ENCODE data around the gene CDH6. TPM values are rescaled to one million over a fixed set of nuclear protein-coding genes. Genes with fewer than 3 reads are reported as not detected.

The CDH6 gene
- total and polyA plus RNA-seq, 2 donors (not counting 1 experiment from before 2014, with no cell fraction given): not detected

GRCh38 chr5:31366941-31367340 lies 173.5 kb downstream of the CDH6 start:
- ATAC-seq (ENCODE audit: low read depth): no peak
- H3K27me3 Mint-ChIP-seq: peaks cover 3% of the 10 kb centered on the region
- no peaks in the 10 kb centered on the region for H3K4me1 ChIP-seq (ENCODE audit: control insufficient read depth in 2 of 2, insufficient read depth in 2 of 2, low read length in 2 of 2)
- no peak overlapping the region for H3K27ac Mint-ChIP-seq
- no peaks in the 10 kb centered on the region for H3K79me2 ChIP-seq (ENCODE audit: control insufficient read depth, insufficient read depth, low read length)
- TF ChIP-seq CTCF (IDR thresholded peaks at IDR 0.05) (no peak), EZH2 (IDR thresholded peaks at IDR 0.05; ENCODE audit: borderline replicate concordance, insufficient read depth, low read depth, low read length, poor library complexity, severe bottlenecking) (no peak)
- H2AFZ ChIP-seq (ENCODE audit: insufficient read depth, low read depth, low read length, poor library complexity, severe bottlenecking): no peak overlapping the region
- ChIA-PET CTCF (no interaction called here), POLR2A (no interaction called here)
- H3K9me3 Mint-ChIP-seq (ENCODE audit: insufficient read depth): no peaks in the 10 kb centered on the region
- no peak for DNase-seq
- no peaks in the 10 kb centered on the region for H3K4me1 Mint-ChIP-seq
- H4K20me1 ChIP-seq (ENCODE audit: control insufficient read depth, insufficient read depth, low read length, poor library complexity, severe bottlenecking): no peaks in the 10 kb centered on the region
- no peak overlapping the region for H3K27ac ChIP-seq (ENCODE audit: low read length in 2 of 2)
- H3K4me3 Mint-ChIP-seq: no peak overlapping the region
- H3K9ac ChIP-seq (ENCODE audit: low read length): no peak overlapping the region
- no peak overlapping the region for H3K4me2 ChIP-seq (replicated peaks; ENCODE audit: low read depth, low read length, poor library complexity, severe bottlenecking)
- H3K4me3 ChIP-seq (ENCODE audit: control extremely low read depth in 1 of 5, extremely low read depth in 1 of 5, insufficient read depth in 1 of 5, low read depth in 2 of 5, low read length in 4 of 5): no peak overlapping the region
- WGBS (ENCODE audit: insufficient coverage): 90% methylated on average over 3 of the region's 5 CpGs
- H3K36me3 ChIP-seq (replicated peaks in 1 of 2; ENCODE audit: control extremely low read depth in 1 of 2, control insufficient read depth in 1 of 2, extremely low read depth in 1 of 2, insufficient read depth in 2 of 2, low read length in 1 of 2): no peaks in the 10 kb centered on the region
- intact Hi-C loops (cut with micrococcal nuclease): no loop called here
- H3K27me3 ChIP-seq (replicated peaks in 1 of 4; ENCODE audit: control extremely low read depth in 1 of 4, control insufficient read depth in 3 of 4, insufficient read depth in 4 of 4, low read length in 3 of 4): no peaks in the 10 kb centered on the region
- peaks cover 0 to 3% (median 0%) of the 10 kb centered on the region in 3 donors for H3K9me3 ChIP-seq (ENCODE audit: control extremely low read depth in 1 of 3, control insufficient read depth in 2 of 3, insufficient read depth in 1 of 3, low read length in 2 of 3)

DNA sequence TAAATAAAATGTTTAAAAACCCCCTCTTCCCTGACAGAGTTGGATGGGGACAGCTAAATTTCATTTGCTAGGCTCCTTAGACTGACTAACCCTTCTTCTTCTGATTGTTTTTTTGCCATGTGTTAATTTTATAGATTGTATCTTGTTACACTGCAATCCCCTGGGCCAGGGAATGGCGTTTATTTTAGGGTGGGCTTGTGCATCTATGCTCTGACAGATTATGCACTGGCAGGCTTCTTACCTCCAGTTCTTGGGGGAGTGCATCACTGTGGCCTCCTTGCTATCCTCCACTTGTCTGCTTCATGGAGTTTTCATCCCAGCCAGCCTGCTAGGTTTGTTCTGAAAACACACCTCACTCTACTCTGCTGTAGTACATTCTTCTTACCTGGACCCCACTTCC lies 178.6 kb downstream of the CDH6 start:
- Histone ChIP-seq H3K4me1 (ENCODE audit: control insufficient read depth in 2 of 2, insufficient read depth in 2 of 2, low read length in 2 of 2) (no peaks in the 10 kb centered on the region), H3K79me2 (ENCODE audit: control insufficient read depth, insufficient read depth, low read length) (no peaks in the 10 kb centered on the region), H2AFZ (ENCODE audit: insufficient read depth, low read depth, low read length, poor library complexity, severe bottlenecking) (no peak overlapping the region), H4K20me1 (ENCODE audit: control insufficient read depth, insufficient read depth, low read length, poor library complexity, severe bottlenecking) (no peaks in the 10 kb centered on the region), H3K4me3 (ENCODE audit: control extremely low read depth in 1 of 5, extremely low read depth in 1 of 5, insufficient read depth in 1 of 5, low read depth in 2 of 5, low read length in 4 of 5) (no peak overlapping the region), H3K27ac (ENCODE audit: low read length in 2 of 2) (no peak overlapping the region), H3K4me2 (replicated peaks; ENCODE audit: low read depth, low read length, poor library complexity, severe bottlenecking) (no peak overlapping the region), H3K36me3 (replicated peaks in 1 of 2; ENCODE audit: control extremely low read depth in 1 of 2, control insufficient read depth in 1 of 2, extremely low read depth in 1 of 2, insufficient read depth in 2 of 2, low read length in 1 of 2) (no peaks in the 10 kb centered on the region), H3K27me3 (replicated peaks in 1 of 4; ENCODE audit: control extremely low read depth in 1 of 4, control insufficient read depth in 3 of 4, insufficient read depth in 4 of 4, low read length in 3 of 4) (no peaks in the 10 kb centered on the region), H3K9me3 (ENCODE audit: control extremely low read depth in 1 of 3, control insufficient read depth in 2 of 3, insufficient read depth in 1 of 3, low read length in 2 of 3) (no peaks in the 10 kb centered on the region), H3K9ac (ENCODE audit: low read length) (no peak overlapping the region)
- ChIA-PET POLR2A (no interaction called here), CTCF (no interaction called here)
- Mint-ChIP-seq H3K27ac (no peak overlapping the region), H3K4me1 (no peaks in the 10 kb centered on the region), H3K27me3 (peaks cover 3% of the 10 kb centered on the region), H3K9me3 (ENCODE audit: insufficient read depth) (no peaks in the 10 kb centered on the region), H3K4me3 (no peak overlapping the region)
- intact Hi-C loops (cut with micrococcal nuclease): no loop called here
- DNase-seq (no peak), ATAC-seq (ENCODE audit: low read depth) (no peak)
- TF ChIP-seq CTCF (IDR thresholded peaks at IDR 0.05): no peak
- TF ChIP-seq EZH2 (IDR thresholded peaks at IDR 0.05; ENCODE audit: borderline replicate concordance, insufficient read depth, low read depth, low read length, poor library complexity, severe bottlenecking): no peak
- WGBS (ENCODE audit: insufficient coverage): no CpG with 5 or more reads among the region's 1 CpG

Data from B cell (primary cell).